ENCODE results near the gene ARFGAP2.
"Not testable (repeated sequence)": the region's sequence is repeated elsewhere in the genome, so short reads cannot be mapped to it uniquely, and the experiment has no call there.

The ARFGAP2 gene

DNA sequence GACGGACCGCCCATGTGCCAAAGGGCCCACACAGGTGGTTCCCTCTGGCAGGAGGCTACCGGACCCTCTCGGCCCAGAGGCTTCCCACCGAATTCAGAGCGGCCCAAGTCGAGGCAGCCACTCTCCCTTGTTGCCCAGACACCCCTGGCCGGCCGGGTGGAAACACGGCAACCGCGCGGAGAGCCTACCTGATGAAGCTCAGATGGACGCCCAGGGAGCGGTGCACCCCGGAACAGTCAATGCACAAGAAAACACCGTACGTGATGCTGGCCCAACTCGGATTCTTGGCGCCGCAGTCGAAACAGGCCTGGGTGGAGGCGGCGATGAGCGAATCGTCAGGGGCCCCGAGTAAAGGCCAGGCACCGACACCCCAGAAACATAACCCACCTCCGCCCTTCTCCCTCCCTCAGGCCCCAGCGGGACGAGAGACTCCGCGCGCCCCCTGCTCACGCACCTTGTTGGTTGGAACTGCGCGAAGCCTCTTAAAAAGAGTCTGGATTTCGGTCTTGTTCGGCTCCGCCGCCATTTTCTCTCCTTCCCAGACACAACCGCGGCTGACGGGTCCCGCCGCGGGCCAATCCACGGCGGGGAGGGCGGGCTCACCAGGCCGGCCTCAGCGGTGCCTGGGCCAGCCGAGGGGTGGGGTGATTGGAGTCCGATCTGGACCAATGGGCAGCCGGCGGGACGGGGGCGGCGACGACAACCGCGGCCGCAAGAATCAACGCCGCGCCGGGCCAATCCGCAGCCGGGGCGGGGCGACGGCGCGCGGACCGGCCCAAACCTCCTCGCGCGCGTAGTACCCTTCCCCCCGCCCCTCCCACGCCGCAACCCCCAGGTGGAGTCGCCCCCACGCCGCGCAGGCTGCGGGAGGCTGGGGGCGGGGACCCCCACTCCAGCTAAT lies at the start of gene ARFGAP2:
TSS of gene ARFGAP2 (minus strand) at position 552 of the 901 bp plus-strand sequence. CDS start at position 526, 26 bp downstream.
- peak; percentile 94 to 95 for DNase-seq

GRCh38 chr11:47225552-47226400 lies 49.1 kb upstream of the ARFGAP2 start:
- DNase-seq, result no peak

GRCh38 chr11:47222696-47223095 lies 46.0 kb upstream of the ARFGAP2 start:
- no peak for DNase-seq

GRCh38 chr11:47220401-47220821 lies 43.7 kb upstream of the ARFGAP2 start:
- DNase-seq, result no peak

DNA sequence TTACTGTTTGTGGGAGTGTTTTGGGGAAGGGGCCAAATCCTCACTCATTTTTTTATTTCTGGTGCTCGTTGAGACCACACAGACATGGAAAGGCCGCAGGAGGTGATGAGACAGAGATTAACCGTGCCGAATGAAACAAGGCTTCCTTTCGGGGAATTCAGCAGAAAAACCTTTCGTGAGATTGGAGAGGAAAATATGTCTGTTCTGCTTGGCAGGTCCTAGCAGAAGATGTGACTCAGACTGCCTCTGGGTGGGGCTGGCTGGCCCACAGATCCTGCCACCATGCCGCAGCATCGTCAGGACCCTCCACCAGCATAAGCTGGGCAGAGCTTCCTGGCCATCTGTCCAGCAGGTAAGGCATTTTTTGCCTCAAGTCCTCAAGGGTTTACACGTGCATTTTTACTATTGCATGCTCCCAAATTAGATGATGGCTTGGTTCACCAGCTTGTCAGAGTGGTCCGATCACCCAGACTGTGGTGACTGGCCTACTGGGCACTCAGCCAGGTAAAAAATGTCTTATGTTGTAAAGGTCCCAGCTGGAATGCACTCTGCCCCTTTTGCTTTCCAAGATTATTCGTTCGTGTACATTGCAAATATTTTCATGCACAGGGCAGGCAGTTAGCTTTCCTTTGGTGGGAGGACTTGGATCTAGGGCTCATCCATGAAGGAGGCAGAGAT lies 39.6 kb upstream of the ARFGAP2 start:
- peak; percentile 60 to 79 for DNase-seq

GRCh38 chr11:47215366-47215910 lies 38.8 kb upstream of the ARFGAP2 start:
- no peak for DNase-seq

GRCh38 chr11:47213950-47214565 lies 37.4 kb upstream of the ARFGAP2 start:
- peak; percentile 74 to 85 for DNase-seq

GRCh38 chr11:47212938-47213337 lies 36.3 kb upstream of the ARFGAP2 start:
- DNase-seq, result no peak

DNA sequence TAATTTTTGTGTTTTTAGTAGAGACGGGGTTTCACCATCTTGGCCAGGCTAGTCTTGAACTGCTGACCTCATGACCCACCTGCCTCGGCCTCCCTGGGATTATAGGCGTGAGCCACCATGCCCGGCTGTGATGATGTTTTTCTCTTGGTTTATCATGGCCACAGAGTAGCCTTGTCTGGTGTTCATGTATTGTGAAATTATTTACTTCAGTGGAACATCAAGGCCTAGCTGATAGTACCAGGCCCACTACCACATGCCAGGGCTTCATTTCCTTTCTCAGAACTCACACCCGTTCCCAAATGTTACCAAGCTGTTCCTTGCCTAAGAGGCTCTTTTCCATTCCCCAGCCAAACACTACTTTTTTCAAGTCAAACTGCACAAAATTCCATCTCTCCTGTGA lies 31.9 kb upstream of the ARFGAP2 start:
- no peak for DNase-seq

- not testable (repeated sequence) for DNase-seq
Observed at GRCh38 chr11:47208008-47208552, 31.4 kb upstream of the ARFGAP2 start.

GRCh38 chr11:47207459-47207858 lies 30.8 kb upstream of the ARFGAP2 start:
- DNase-seq, result no peak

GRCh38 chr11:47206577-47206976 lies 29.9 kb upstream of the ARFGAP2 start:
- DNase-seq, result not testable (repeated sequence)

GRCh38 chr11:47204637-47204989 lies 27.9 kb upstream of the ARFGAP2 start:
- no peak for DNase-seq

DNA sequence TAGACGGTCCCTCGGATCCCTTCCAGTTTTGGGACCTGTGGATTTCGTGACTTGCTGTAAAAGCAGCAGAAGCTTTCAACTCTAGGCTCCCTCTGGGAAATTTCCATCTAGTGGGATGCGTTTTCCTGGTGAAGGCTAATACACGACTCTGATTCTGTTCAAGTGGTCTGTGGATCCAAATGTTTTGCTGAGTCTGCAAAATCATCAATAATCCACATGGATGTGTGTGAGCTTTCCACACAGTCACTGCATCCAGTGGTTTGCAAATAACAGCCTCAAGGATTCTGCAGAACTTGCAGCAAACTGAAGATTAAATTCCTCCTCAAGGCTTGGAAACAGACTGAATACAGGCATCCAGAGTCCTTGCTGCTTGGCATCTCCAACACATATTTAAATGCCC lies 25.9 kb upstream of the ARFGAP2 start:
- no peak for DNase-seq

DNA sequence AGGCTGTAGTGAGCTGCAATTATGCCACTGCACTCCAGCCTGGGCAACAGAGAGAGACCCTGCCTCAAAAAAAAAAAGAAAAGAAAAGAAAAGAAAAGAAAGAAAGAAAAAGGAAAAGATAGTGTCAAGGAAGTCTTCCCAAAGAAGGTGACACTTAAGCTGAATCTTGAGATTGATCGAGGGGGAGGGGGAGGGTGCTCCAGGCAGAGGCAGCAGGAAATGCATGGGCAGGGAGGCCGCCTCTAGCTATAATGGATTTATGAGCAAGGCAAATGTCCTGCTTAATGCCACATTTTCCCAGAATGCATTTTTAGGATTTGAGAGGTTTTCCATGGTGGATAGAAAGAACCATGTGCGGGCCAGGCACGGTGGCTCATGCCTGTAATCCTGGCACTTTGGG lies 24.3 kb upstream of the ARFGAP2 start:
- DNase-seq, result no peak

- not testable (repeated sequence) for DNase-seq
Observed at GRCh38 chr11:47198161-47198560, 21.5 kb upstream of the ARFGAP2 start.

- DNase-seq, result no peak
Observed at GRCh38 chr11:47192111-47192510, 15.4 kb upstream of the ARFGAP2 start.

DNA sequence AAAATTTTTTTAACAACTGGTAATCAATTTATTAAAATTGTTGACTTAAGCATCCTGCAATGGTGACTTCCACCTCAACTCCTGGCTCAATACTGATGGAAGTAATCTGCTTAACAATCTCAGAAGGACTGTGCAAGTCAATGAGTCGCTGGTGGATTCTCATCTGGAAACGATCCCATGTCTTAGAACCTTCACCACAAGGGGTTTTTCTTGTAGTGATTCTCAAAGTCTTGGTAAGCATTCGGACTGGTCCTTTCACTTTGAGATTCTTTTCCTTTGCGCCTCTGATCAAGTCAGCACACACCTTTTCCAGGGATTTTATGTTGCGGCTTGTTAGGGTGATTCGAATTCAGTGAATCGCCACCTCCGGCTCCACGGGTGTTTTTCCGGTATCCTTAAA lies 14.5 kb upstream of the ARFGAP2 start:
- not testable (repeated sequence) for DNase-seq

DNA sequence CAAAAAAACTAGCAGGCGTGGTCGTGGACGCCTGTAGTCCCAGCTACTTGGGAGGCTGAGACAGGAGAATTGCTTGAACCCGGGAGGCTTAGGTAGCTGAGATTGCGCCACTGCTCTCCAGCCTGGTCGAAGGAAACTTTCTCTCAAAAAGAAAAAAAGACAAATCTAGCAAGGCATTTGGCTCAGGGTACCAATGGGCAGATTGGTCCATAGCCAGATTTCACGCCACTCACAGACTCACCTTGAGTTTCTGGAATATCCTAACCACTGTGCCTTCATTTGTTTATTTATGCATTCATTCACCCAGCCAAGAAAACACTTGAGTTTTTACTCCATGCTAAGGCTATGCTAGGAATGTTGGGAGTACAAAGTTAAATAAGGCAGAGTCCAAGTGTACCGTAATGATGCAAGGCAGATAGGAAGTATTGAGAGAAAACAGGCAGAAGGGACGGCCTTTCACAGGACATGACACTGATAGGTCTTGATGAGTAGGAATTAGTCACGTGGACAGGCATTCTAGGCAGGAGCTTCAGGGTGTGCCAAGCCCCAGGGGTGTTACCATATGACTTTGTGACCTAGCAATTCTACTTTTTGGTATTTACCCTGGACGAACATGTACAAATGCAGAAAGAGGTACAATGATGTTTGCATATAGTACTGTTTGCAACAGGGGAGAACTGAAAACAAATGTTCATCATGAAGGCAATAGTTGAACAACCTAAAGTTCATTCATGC lies 12.6 kb upstream of the ARFGAP2 start:
- no peak for DNase-seq

GRCh38 chr11:47188259-47188658 lies 11.6 kb upstream of the ARFGAP2 start:
- no peak for DNase-seq

GRCh38 chr11:47187723-47188122 lies 11.0 kb upstream of the ARFGAP2 start:
- no peak for DNase-seq

All from stimulated activated CD4-positive, alpha-beta T cell treated with anti-CD3 and anti-CD28 coated beads, Interleukin-4, amount 100 ng/mL, for 4 hours (primary cell).